GDM1 (cell line): ENCODE measurements around the gene MAST4.
"Not testable (repeated sequence)": the region's sequence is repeated elsewhere in the genome, so short reads cannot be mapped to it uniquely, and the experiment has no call there.

Source experiments
- DNase-seq: peaks from one replicate; lab custom pipeline; 2025; lab: John Stamatoyannopoulos, UW

MAST4 gene

GRCh38 chr5:66810151-66810550 is 214.0 kb downstream of the MAST4 start:
- DNase-seq, result no peak

- DNase-seq, result no peak
Measured at GRCh38 chr5:66810848-66811261, 214.7 kb downstream of the MAST4 start.

GRCh38 chr5:66812291-66812690 is 216.1 kb downstream of the MAST4 start:
- DNase-seq, result no peak

- no peak for DNase-seq
Measured at GRCh38 chr5:66813306-66813705, 217.1 kb downstream of the MAST4 start.

- peak; percentile 13 for DNase-seq
Measured at GRCh38 chr5:66814146-66814991, 218.2 kb downstream of the MAST4 start.

GRCh38 chr5:66818304-66818934 is 222.2 kb downstream of the MAST4 start:
- no peak for DNase-seq

- no peak for DNase-seq
Measured at GRCh38 chr5:66818935-66819328, 222.7 kb downstream of the MAST4 start.

GRCh38 chr5:66820630-66821207 is 224.5 kb downstream of the MAST4 start:
- DNase-seq, result no peak

- no peak for DNase-seq
Measured at GRCh38 chr5:66821688-66822429, 225.7 kb downstream of the MAST4 start.

- DNase-seq, result not testable (repeated sequence)
Measured at GRCh38 chr5:66822906-66823305, 226.7 kb downstream of the MAST4 start.

GRCh38 chr5:66824476-66824875 is 228.3 kb downstream of the MAST4 start:
- no peak for DNase-seq

GRCh38 chr5:66826263-66826662 is 230.1 kb downstream of the MAST4 start:
- DNase-seq, result no peak

- no peak for DNase-seq
Measured at GRCh38 chr5:66826696-66827095, 230.5 kb downstream of the MAST4 start.

- DNase-seq, result no peak
Measured at GRCh38 chr5:66828046-66828547, 231.9 kb downstream of the MAST4 start.

- no peak for DNase-seq
Measured at GRCh38 chr5:66828548-66829357, 232.6 kb downstream of the MAST4 start.

GRCh38 chr5:66829358-66829674 is 233.1 kb downstream of the MAST4 start:
- no peak for DNase-seq

GRCh38 chr5:66829826-66830225 is 233.6 kb downstream of the MAST4 start:
- DNase-seq, result no peak

GRCh38 chr5:66830636-66831035 is 234.4 kb downstream of the MAST4 start:
- no peak for DNase-seq

GRCh38 chr5:66839636-66840185 is 243.5 kb downstream of the MAST4 start:
- DNase-seq, result no peak

- DNase-seq, result no peak
Measured at GRCh38 chr5:66840511-66841013, 244.4 kb downstream of the MAST4 start.

- no peak for DNase-seq
Measured at GRCh38 chr5:66841264-66841663, 245.1 kb downstream of the MAST4 start.
